Esophagus squamous epithelium (tissue), 5 donors: ENCODE data around the gene PHF3. TPM values are rescaled to one million over a fixed set of nuclear protein-coding genes. Genes with fewer than 3 reads are reported as not detected.
"Not testable (repeated sequence)": the region's sequence is repeated elsewhere in the genome, so short reads cannot be mapped to it uniquely, and the experiment has no call there.

Source experiments
- DNase-seq: peaks from one replicate; lab custom pipeline; 2025; lab: John Stamatoyannopoulos, UW
- H3K27ac ChIP-seq, 4 donors: fragments of 200-600 bp; sonication (generic); one replicate each; pipeline ENCODE4 v1.5.1; 2016 to 2019; ENCODE audit warnings: mild to moderate bottlenecking in 1 of 4
- H3K27me3 ChIP-seq, 4 donors: fragments of 200-600 bp; sonication (generic); 1 replicate in 3 of 4; 2 replicates in 1 of 4; pipeline versions ENCODE4 v1.5.1 to v1.6.0; 2017 to 2021; ENCODE audit warnings: antibody characterized with exemption in 1 of 4
- H3K36me3 ChIP-seq, 3 donors: fragments of 200-600 bp; sonication (generic); one replicate each; pipeline ENCODE4 v1.5.1; 2016 to 2019
- H3K4me1 ChIP-seq, 3 donors: fragments of 200-600 bp; sonication (generic); one replicate each; pipeline ENCODE4 v1.5.1; 2017 to 2019
- H3K4me3 ChIP-seq, 4 donors: fragments of 200-600 bp; sonication (generic); 1 replicate in 3 of 4; 2 replicates in 1 of 4; pipeline ENCODE4 v1.5.1; 2016 to 2019; ENCODE audit warnings: mild to moderate bottlenecking in 2 of 4, moderate library complexity in 1 of 4
- H3K9me3 ChIP-seq, 3 donors: fragments of 200-600 bp; sonication (generic); one replicate each; pipeline ENCODE4 v1.5.1; 2016 to 2019
- POLR2A ChIP-seq, 4 donors: fragments of 450-650 bp; IDR thresholded peaks; one replicate each; pipeline ENCODE4 v1.6.1; 2017; ENCODE audit warnings: antibody characterized with exemption in 4 of 4, mild to moderate bottlenecking in 4 of 4, moderate library complexity in 3 of 4
- WGBS, 2 donors: methylation state at CpG; one replicate each; pipeline ENCODE4 v1.1.5; 2018; 5-methylcytosine and 5-hydroxymethylcytosine counted together
- intact Hi-C: fragments of 100-400 bp; cut with DNase I; formaldehyde crosslinking; loops from one replicate; pipeline ENCODE4 v1.15.0; 2022
- total RNA-seq, 4 donors: library from RNA; depleted of rRNA; stranded (reverse); fragments of >200 nt; gene quantifications; one replicate each; pipeline ENCODE4 v1.1.0, GENCODE V29; 2016
- TF ChIP-seq, protein P1 (sequence below), 6 experiments: fragments of 450-650 bp in 4 of 6; fragments of 200-600 bp in 2 of 6; sonication (generic) in 2 of 6; IDR thresholded peaks; one replicate each; pipeline ENCODE4 v1.5.1; 2016 to 2019; ENCODE audit warnings: antibody characterized with exemption in 6 of 6, mild to moderate bottlenecking in 4 of 6, moderate library complexity in 4 of 6
- donor health status: DM: yes; HTN: yes; CAD: no.

PHF3 gene
- total RNA-seq, 4 donors from 2014 or later: 17.6 to 53.2 (median 26.7) TPM

DNA sequence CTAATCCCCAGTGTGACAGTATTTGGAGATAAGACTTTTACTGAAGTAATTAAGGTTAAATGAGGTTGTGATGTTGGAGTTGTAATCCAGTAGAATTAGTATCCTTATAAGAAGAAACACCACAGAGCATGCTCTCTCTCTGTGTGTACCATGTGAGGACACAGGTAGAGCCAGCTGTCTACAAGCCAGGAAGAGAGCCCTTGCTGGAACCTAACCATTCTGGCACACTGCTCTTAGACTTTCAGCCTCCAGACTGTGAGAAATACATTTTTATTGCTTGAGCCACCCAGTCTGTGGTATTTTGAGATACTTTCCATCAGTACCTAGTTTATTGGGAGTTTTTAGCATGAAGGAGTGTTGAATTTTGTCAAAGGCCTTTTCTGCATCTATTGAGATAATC, 110.2 kb downstream of the PHF3 start:
- no peaks in the 10 kb centered on the region for H3K36me3 ChIP-seq
- no peak for DNase-seq
- TF ChIP-seq, protein P1, sequence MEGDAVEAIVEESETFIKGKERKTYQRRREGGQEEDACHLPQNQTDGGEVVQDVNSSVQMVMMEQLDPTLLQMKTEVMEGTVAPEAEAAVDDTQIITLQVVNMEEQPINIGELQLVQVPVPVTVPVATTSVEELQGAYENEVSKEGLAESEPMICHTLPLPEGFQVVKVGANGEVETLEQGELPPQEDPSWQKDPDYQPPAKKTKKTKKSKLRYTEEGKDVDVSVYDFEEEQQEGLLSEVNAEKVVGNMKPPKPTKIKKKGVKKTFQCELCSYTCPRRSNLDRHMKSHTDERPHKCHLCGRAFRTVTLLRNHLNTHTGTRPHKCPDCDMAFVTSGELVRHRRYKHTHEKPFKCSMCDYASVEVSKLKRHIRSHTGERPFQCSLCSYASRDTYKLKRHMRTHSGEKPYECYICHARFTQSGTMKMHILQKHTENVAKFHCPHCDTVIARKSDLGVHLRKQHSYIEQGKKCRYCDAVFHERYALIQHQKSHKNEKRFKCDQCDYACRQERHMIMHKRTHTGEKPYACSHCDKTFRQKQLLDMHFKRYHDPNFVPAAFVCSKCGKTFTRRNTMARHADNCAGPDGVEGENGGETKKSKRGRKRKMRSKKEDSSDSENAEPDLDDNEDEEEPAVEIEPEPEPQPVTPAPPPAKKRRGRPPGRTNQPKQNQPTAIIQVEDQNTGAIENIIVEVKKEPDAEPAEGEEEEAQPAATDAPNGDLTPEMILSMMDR (IDR thresholded peaks at IDR 0.05): no peak
- no peak for TF ChIP-seq POLR2A (IDR thresholded peaks at IDR 0.05)
- H3K4me3 ChIP-seq: no peak overlapping the region
- no peak overlapping the region for H3K27ac ChIP-seq
- intact Hi-C loops: no loop called here
- H3K27me3 ChIP-seq: no peaks in the 10 kb centered on the region
- H3K9me3 ChIP-seq: no peaks in the 10 kb centered on the region
- H3K4me1 ChIP-seq: peaks cover 0 to 12% (median 0%) of the 10 kb centered on the region in 3 donors

DNA sequence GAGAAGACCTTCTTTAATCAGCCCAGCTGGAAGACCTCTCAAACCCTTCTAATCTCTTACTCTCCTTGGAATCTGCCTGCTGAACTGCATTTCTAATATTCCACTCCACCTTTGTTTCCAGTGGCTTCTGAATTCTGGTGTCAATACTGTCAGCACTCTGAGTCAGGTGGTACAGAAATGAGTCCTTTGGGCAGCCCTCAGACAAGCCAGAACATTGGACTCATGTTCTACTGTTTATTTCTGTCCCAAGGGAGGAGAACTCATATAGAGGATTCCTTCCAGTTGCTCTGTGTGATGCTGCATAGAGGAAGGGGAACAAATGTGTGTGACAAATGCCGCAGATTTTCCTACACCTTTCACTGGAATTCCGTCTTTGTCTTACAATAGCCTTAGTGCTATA, 114.8 kb downstream of the PHF3 start:
- 98 to 100% methylated on average over 2 of the region's 2 CpGs for WGBS, 2 donors
- intact Hi-C loops: no loop called here
- Histone ChIP-seq H3K27me3 (no peaks in the 10 kb centered on the region), H3K36me3 (no peaks in the 10 kb centered on the region), H3K9me3 (no peaks in the 10 kb centered on the region), H3K4me1 (no peaks in the 10 kb centered on the region), H3K27ac (no peak overlapping the region), H3K4me3 (no peak overlapping the region)
- DNase-seq: no peak
- no peak for TF ChIP-seq POLR2A (IDR thresholded peaks at IDR 0.05)
- TF ChIP-seq, protein P1 (IDR thresholded peaks at IDR 0.05): no peak

DNA sequence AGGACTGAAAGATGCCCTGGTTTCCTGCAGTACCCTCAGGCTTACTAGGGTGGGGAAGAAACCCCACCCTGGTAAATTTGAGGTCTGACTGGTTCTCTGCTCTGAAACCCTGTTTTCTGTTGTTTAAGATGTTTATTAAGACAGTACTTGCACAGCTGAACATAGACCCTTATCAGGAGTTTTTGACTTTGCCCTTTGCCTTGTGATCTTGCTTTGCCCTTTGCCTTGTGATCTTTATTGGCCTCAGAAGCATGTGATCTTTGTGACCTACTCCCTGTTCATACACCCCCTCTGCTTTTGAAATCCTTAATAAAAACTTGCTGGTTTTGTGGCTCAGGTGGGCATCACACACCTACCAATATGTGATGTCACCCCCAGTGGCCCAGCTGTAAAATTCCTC, 121.7 kb downstream of the PHF3 start:
- DNase-seq, H3K4me1 ChIP-seq, H3K36me3 ChIP-seq, H3K27me3 ChIP-seq, intact Hi-C loops, H3K9me3 ChIP-seq, H3K27ac ChIP-seq, H3K4me3 ChIP-seq: not testable (repeated sequence)

DNA sequence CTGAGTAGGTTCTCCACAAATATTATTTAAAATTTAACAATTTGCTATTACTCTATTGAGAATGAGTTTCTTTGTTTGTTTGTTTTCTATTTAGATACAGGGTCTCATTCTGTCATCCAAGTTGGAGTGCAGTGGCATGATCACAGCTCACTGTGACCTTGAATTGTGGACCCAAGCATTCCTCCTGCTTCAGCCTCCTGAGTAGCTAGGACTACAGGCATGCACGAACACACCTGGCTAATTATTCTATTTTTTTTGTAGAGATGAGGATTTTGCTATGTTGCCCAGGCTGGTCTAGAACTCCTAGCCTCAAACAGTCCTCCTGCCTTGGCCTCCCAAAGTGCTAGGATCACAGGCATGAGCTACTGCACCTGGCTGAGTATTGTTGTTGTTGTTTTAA, 122.2 kb downstream of the PHF3 start:
- intact Hi-C loops: no loop called here
- no peak for DNase-seq
- H3K4me1 ChIP-seq: no peaks in the 10 kb centered on the region
- no peak overlapping the region for H3K27ac ChIP-seq
- TF ChIP-seq, protein P1 (IDR thresholded peaks at IDR 0.05): no peak
- TF ChIP-seq POLR2A (IDR thresholded peaks at IDR 0.05): no peak
- H3K36me3 ChIP-seq: no peaks in the 10 kb centered on the region
- H3K4me3 ChIP-seq: no peak overlapping the region
- H3K27me3 ChIP-seq: no peaks in the 10 kb centered on the region
- H3K9me3 ChIP-seq: peaks cover 0 to 8% (median 3%) of the 10 kb centered on the region in 3 donors
- 74 to 82% methylated on average over 1 of the region's 1 CpG for WGBS, 2 donors

DNA sequence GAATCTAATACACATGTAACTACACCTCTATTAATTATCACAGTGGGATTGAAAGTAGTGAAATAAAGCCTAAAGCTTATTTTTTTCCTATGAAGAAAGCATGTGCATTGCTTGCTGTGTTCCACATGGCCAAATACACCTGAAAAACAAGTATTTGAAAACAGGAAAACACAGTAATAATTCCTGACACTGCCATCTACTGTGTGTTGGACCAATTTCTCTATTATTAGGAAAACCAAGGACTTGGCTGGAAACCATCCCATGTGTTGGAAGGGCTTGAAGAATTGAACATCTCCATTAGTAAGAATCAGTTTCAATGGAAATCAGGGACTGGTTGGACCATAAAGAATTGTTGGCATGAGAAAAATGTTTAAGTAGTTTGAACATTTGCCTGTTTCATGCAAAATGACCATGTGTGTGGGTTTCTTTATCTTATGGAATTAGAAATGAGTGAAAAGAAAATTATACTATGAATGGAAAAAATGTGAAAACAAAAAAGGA, 124.1 kb downstream of the PHF3 start:
- no peak for DNase-seq
- Histone ChIP-seq H3K9me3 (peaks cover 0 to 8% (median 3%) of the 10 kb centered on the region in 3 donors), H3K4me3 (no peak overlapping the region), H3K36me3 (no peaks in the 10 kb centered on the region), H3K27me3 (no peaks in the 10 kb centered on the region), H3K27ac (no peak overlapping the region), H3K4me1 (no peaks in the 10 kb centered on the region)
- TF ChIP-seq, protein P1 (IDR thresholded peaks at IDR 0.05): no peak
- TF ChIP-seq POLR2A (IDR thresholded peaks at IDR 0.05): no peak
- intact Hi-C loops: loop anchor here (5.0 kb wide), 1 partner anchor 162 kb away; no protein-coding TSS in a partner anchor

DNA sequence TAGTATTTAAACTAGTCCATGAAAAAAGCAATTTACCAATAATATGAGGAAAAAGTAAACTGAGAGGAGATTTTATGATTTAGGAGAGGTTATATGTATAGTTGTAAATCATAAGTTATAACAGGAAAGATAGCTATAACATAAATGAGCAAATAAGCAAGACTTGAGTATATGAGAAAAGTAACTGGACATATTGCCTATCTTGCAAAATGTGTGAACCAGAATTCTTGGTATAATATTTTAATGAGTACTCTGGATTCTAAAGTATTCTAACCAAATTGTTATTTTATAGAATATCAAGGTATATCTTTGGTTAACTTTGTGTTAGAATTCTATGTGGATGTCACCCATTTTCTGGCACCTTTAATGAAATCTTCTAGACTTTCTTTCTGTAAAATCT, 124.6 kb downstream of the PHF3 start:
- Histone ChIP-seq H3K9me3 (peaks cover 0 to 8% (median 3%) of the 10 kb centered on the region in 3 donors), H3K36me3 (no peaks in the 10 kb centered on the region), H3K27me3 (no peaks in the 10 kb centered on the region), H3K4me1 (no peaks in the 10 kb centered on the region), H3K27ac (no peak overlapping the region), H3K4me3 (no peak overlapping the region)
- no peak for DNase-seq
- intact Hi-C loops: loop anchor here (5.0 kb wide), 1 partner anchor 163 kb away; no protein-coding TSS in a partner anchor
- TF ChIP-seq, protein P1 (IDR thresholded peaks at IDR 0.05): no peak
- no peak for TF ChIP-seq POLR2A (IDR thresholded peaks at IDR 0.05)
